ENCODE data around the gene FLVCR2. TPM values are rescaled to one million over a fixed set of nuclear protein-coding genes. Genes with fewer than 3 reads are reported as not detected.
A peak's percentile ranks its signal among the peaks of the same experiment; 100 is the strongest.

The FLVCR2 gene
- total and polyA plus RNA-seq, 3 donors from 2014 or later, result 38.5 to 49.6 (median 45.0) TPM

- H3K36me3 ChIP-seq (ENCODE audit: low read depth, missing control alignments), result no peaks in the 10 kb centered on the region
- TF ChIP-seq POLR2A (IDR thresholded peaks at IDR 0.05) (no peak), CTCF (IDR thresholded peaks at IDR 0.05) (no peak)
- H3K27ac ChIP-seq, result peak overlapping the region; percentile 79 to 87
- intact Hi-C loops (cut with DNase I; ENCODE audit: low total_unique reads), result no loop called here
- 73 to 75% methylated on average over 5 of the region's 5 CpGs for WGBS, 2 donors
- H3K27me3 ChIP-seq, result no peaks in the 10 kb centered on the region
- H3K4me1 ChIP-seq, result peaks cover 20% of the 10 kb centered on the region
- no peak overlapping the region for H3K4me3 ChIP-seq
- no peak for DNase-seq
- no peaks in the 10 kb centered on the region for H3K9me3 ChIP-seq
These were observed 43.1 kb upstream of the FLVCR2 start for GRCh38 chr14:75535164-75535898.

- no peak for DNase-seq
- H3K27me3 ChIP-seq, result no peaks in the 10 kb centered on the region
- H3K36me3 ChIP-seq (ENCODE audit: low read depth, missing control alignments), result no peaks in the 10 kb centered on the region
- H3K9me3 ChIP-seq, result no peaks in the 10 kb centered on the region
- H3K4me1 ChIP-seq, result peaks cover 20% of the 10 kb centered on the region
- peak overlapping the region; percentile 79 to 87 for H3K27ac ChIP-seq
- intact Hi-C loops (cut with DNase I; ENCODE audit: low total_unique reads), result no loop called here
- H3K4me3 ChIP-seq, result no peak overlapping the region
- WGBS, 2 donors, result 55 to 59% methylated on average over 4 of the region's 4 CpGs
- TF ChIP-seq POLR2A (IDR thresholded peaks at IDR 0.05) (no peak), CTCF (IDR thresholded peaks at IDR 0.05) (no peak)
These were observed 41.3 kb upstream of the FLVCR2 start for GRCh38 chr14:75537071-75537470.

GRCh38 chr14:75539162-75539560 lies 39.3 kb upstream of the FLVCR2 start:
- DNase-seq, result no peak
- intact Hi-C loops (cut with DNase I; ENCODE audit: low total_unique reads), result no loop called here
- Histone ChIP-seq H3K36me3 (ENCODE audit: low read depth, missing control alignments) (no peaks in the 10 kb centered on the region), H3K27ac (no peak overlapping the region), H3K27me3 (no peaks in the 10 kb centered on the region), H3K4me3 (no peak overlapping the region), H3K4me1 (peaks cover 24% of the 10 kb centered on the region), H3K9me3 (no peaks in the 10 kb centered on the region)
- 87 to 92% methylated on average over 5 of the region's 5 CpGs for WGBS, 2 donors
- no peak for TF ChIP-seq POLR2A (IDR thresholded peaks at IDR 0.05)
- TF ChIP-seq CTCF (IDR thresholded peaks at IDR 0.05), result no peak

- no peak overlapping the region for H3K4me3 ChIP-seq
- no peaks in the 10 kb centered on the region for H3K27me3 ChIP-seq
- WGBS, 2 donors, result 71 to 86% methylated on average over 13 to 17 of the region's 17 CpGs
- no peaks in the 10 kb centered on the region for H3K9me3 ChIP-seq
- DNase-seq, result no peak
- no peak overlapping the region for H3K27ac ChIP-seq
- intact Hi-C loops (cut with DNase I; ENCODE audit: low total_unique reads), result no loop called here
- H3K36me3 ChIP-seq (ENCODE audit: low read depth, missing control alignments), result no peaks in the 10 kb centered on the region
- no peak for TF ChIP-seq CTCF (IDR thresholded peaks at IDR 0.05)
- no peak for TF ChIP-seq POLR2A (IDR thresholded peaks at IDR 0.05)
- peaks cover 24% of the 10 kb centered on the region for H3K4me1 ChIP-seq
These were observed 38.6 kb upstream of the FLVCR2 start for GRCh38 chr14:75539561-75540478.
